ENCODE measurements around the gene METRNL.
"Not testable (repeated sequence)": the region's sequence is repeated elsewhere in the genome, so short reads cannot be mapped to it uniquely, and the experiment has no call there.

METRNL gene, protein sequence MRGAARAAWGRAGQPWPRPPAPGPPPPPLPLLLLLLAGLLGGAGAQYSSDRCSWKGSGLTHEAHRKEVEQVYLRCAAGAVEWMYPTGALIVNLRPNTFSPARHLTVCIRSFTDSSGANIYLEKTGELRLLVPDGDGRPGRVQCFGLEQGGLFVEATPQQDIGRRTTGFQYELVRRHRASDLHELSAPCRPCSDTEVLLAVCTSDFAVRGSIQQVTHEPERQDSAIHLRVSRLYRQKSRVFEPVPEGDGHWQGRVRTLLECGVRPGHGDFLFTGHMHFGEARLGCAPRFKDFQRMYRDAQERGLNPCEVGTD

GRCh38 chr17:83079352-83079747, at the start of gene METRNL:
METRNL (plus strand) TSS chr17:83079609; CDS start chr17:83079816, 207 bp downstream.
- no peak for TF ChIP-seq CTCF (IDR thresholded peaks at IDR 0.05; ENCODE audit: borderline replicate concordance, control extremely low read depth, extremely low read depth, insufficient read depth, missing control alignments)
- peak; percentile 97 for DNase-seq (ENCODE audit: low spot score)
- in situ Hi-C loops (cut with MboI; ENCODE audit: low sequenced_read_pairs, unreplicated experiment), result no loop called here

DNA sequence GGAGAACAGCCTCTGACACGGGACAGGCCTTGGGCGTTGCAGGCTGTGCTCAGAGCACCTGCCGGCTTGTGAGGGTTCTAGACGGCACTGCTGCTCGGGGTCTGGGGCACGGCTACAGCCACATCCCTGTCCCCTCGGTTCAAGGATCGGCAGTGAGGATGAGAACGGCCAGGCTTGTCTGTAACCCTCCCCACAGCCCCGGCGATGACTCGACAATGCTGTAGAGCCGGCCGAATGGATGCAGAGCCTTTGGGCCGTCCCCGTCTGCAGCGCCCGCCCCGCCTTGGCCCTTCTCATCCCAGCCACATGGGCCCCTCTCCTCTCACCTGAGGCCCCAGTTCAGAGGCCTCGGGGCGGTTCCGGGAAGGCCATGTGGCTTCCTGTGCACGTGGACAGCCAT, 49.0 kb upstream of the METRNL start:
- in situ Hi-C loops (cut with MboI; ENCODE audit: low sequenced_read_pairs, unreplicated experiment), result no loop called here
- TF ChIP-seq CTCF (IDR thresholded peaks at IDR 0.05; ENCODE audit: borderline replicate concordance, control extremely low read depth, extremely low read depth, insufficient read depth, missing control alignments), result no peak
- DNase-seq (ENCODE audit: low spot score), result no peak

- no peak for TF ChIP-seq CTCF (IDR thresholded peaks at IDR 0.05; ENCODE audit: borderline replicate concordance, control extremely low read depth, extremely low read depth, insufficient read depth, missing control alignments)
- in situ Hi-C loops (cut with MboI; ENCODE audit: low sequenced_read_pairs, unreplicated experiment), result no loop called here
- DNase-seq (ENCODE audit: low spot score), result no peak
Observed at GRCh38 chr17:83031321-83031945, 48.0 kb upstream of the METRNL start.

DNA sequence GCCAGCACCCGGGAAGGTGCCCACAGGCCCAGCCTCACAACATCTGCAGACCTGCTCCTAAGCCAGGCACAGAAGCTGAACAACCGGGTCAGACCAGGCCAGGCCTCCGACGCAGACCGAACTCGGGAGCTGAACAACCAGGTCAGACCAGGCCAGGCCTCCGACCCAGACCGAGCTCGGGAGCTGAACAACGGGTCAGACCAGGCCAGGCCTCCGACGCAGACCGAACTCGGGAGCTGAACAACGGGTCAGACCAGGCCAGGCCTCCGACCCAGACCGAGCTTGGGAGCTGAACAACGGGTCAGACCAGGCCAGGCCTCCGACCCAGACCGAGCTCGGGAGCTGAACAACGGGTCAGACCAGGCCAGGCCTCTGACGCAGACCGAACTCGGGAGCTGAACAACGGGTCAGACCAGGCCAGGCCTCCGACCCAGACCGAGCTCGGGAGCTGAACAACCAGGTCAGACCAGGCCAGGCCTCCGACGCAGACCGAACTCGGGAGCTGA, 47.4 kb upstream of the METRNL start:
- in situ Hi-C loops (cut with MboI; ENCODE audit: low sequenced_read_pairs, unreplicated experiment), result not testable (repeated sequence)

DNA sequence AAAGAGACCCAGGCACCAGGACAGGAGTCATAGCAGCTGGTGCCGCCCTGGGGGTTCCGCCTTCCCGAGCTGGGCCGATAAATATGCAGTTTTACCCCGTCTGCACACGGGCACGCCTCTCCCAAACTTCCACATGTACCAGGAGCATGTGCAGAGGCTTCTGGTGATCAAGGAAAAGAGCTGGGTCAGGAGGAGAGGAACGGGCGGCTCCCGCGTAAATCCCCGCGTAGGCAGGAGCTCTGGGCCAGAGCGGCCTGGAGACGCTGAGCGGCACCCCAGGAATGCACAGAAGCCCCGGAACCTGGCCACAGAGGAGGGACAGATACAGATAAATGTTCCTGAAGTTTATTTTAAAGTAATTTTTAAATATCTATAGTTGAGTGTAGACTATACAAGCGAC, 46.6 kb upstream of the METRNL start:
- no peak for TF ChIP-seq CTCF (IDR thresholded peaks at IDR 0.05; ENCODE audit: borderline replicate concordance, control extremely low read depth, extremely low read depth, insufficient read depth, missing control alignments)
- in situ Hi-C loops (cut with MboI; ENCODE audit: low sequenced_read_pairs, unreplicated experiment), result no loop called here
- no peak for DNase-seq (ENCODE audit: low spot score)

More for the DNA sequence above, 47.4 kb upstream of the METRNL start:
- DNase-seq (ENCODE audit: low spot score), result not testable (repeated sequence)

- DNase-seq (ENCODE audit: low spot score), result no peak
- in situ Hi-C loops (cut with MboI; ENCODE audit: low sequenced_read_pairs, unreplicated experiment), result no loop called here
- TF ChIP-seq CTCF (IDR thresholded peaks at IDR 0.05; ENCODE audit: borderline replicate concordance, control extremely low read depth, extremely low read depth, insufficient read depth, missing control alignments), result no peak
Observed at GRCh38 chr17:83034525-83034924, 44.9 kb upstream of the METRNL start.

GRCh38 chr17:83035722-83036121, 43.7 kb upstream of the METRNL start:
- no peak for DNase-seq (ENCODE audit: low spot score)
- no peak for TF ChIP-seq CTCF (IDR thresholded peaks at IDR 0.05; ENCODE audit: borderline replicate concordance, control extremely low read depth, extremely low read depth, insufficient read depth, missing control alignments)
- in situ Hi-C loops (cut with MboI; ENCODE audit: low sequenced_read_pairs, unreplicated experiment), result no loop called here

Measured in GM13976 (cell line).